H1 (cell line): ENCODE data around the gene TM9SF2. TPM values are rescaled to one million over a fixed set of nuclear protein-coding genes. Genes with fewer than 3 reads are reported as not detected.

Experiments
- CTCF ChIA-PET: fragments of 300-600 bp; sonication (Branson Sonifier 250); formaldehyde crosslinking; loops from one replicate; lab custom pipeline; 2021; ENCODE audit not compliant: partially characterized antibody; lab: Charles Lee
- POLR2A ChIA-PET: fragments of 300-600 bp; sonication (Branson Sonifier 250); formaldehyde crosslinking; loops from one replicate; lab custom pipeline; 2021; ENCODE audit warnings: inconsistent platforms; ENCODE audit not compliant: partially characterized antibody; lab: Charles Lee
- DNase-seq, 2 experiments: peaks; one replicate each; pipeline versions ENCODE4 v3.0.0 to v3.0.0-alpha.2; 2010 to 2022; ENCODE audit warnings: low spot score in 2 of 2, low read depth in 1 of 2, mixed read lengths in 1 of 2
- FAIRE-seq: peaks from 2 replicates; lab custom pipeline; 2011; peaks lifted over from hg19 to GRCh38; lab: Jason Lieb, UNC
- H2AFZ ChIP-seq: 2 replicates; pipeline ENCODE4 v1.8.1; 2012; ENCODE audit warnings: low read length, inconsistent platforms
- H2AK5ac ChIP-seq: 2 replicates; pipeline ENCODE4 v1.6.1; 2013; ENCODE audit warnings: low read depth, low read length
- H2BK120ac ChIP-seq: replicated peaks from 2 replicates; pipeline ENCODE3; 2013; ENCODE audit warnings: low read depth, low read length, inconsistent platforms
- H2BK12ac ChIP-seq: 2 replicates; pipeline ENCODE4 v1.6.1; 2013; ENCODE audit warnings: low read depth, low read length
- H2BK15ac ChIP-seq: 2 replicates; pipeline ENCODE4 v1.6.1; 2013; ENCODE audit warnings: low read length
- H2BK20ac ChIP-seq: 2 replicates; pipeline ENCODE4 v1.6.1; 2013; ENCODE audit warnings: low read length
- H2BK5ac ChIP-seq: 2 replicates; pipeline ENCODE4 v1.6.1; 2013; ENCODE audit warnings: low read depth, low read length
- H3K14ac ChIP-seq: 2 replicates; pipeline ENCODE4 v1.6.1; 2013; ENCODE audit warnings: inconsistent platforms; ENCODE audit not compliant: insufficient read length
- H3K18ac ChIP-seq: 2 replicates; pipeline ENCODE4 v1.6.1; 2013; ENCODE audit warnings: low read length; ENCODE audit errors: extremely low read depth
- H3K23ac ChIP-seq: 2 replicates; pipeline ENCODE4 v1.6.1; 2013; ENCODE audit warnings: inconsistent platforms; ENCODE audit not compliant: insufficient read length
- H3K23me2 ChIP-seq: 2 replicates; pipeline ENCODE4 v1.6.1; 2013; ENCODE audit warnings: low read depth, low read length
- H3K27ac ChIP-seq: 2 replicates; pipeline ENCODE4 v1.6.1; 2011; ENCODE audit warnings: low read depth, low read length, inconsistent platforms
- H3K27me3 ChIP-seq, 4 experiments: replicated peaks in 1 of 4; 1 replicate in 1 of 4; 2 replicates in 3 of 4; pipeline versions ENCODE4 v1.6.1 to v1.8.1; 2011 to 2013; ENCODE audit warnings: low read length in 3 of 4, mild to moderate bottlenecking in 3 of 4, inconsistent platforms in 2 of 4, mixed read lengths in 2 of 4, moderate library complexity in 1 of 4; ENCODE audit not compliant: control insufficient read depth in 3 of 4, insufficient read depth in 3 of 4; ENCODE audit errors: extremely low read depth in 1 of 4
- H3K36me3 ChIP-seq, 4 experiments: 2 replicates each; pipeline versions ENCODE4 v1.6.1 to v1.8.1; 2011 to 2013; ENCODE audit warnings: mild to moderate bottlenecking in 4 of 4, low read length in 3 of 4, moderate library complexity in 2 of 4, control low read depth in 1 of 4, inconsistent platforms in 1 of 4; ENCODE audit not compliant: insufficient read depth in 4 of 4, control insufficient read depth in 2 of 4
- H3K4ac ChIP-seq: replicated peaks from 2 replicates; pipeline ENCODE3; 2013; ENCODE audit warnings: low read length, low read depth, mixed read lengths, inconsistent platforms; ENCODE audit not compliant: insufficient read length
- H3K4me1 ChIP-seq, 4 experiments: replicated peaks in 1 of 4; 1 replicate in 1 of 4; 2 replicates in 3 of 4; pipeline versions ENCODE4 v1.6.1 to v1.8.1; 2011 to 2013; ENCODE audit warnings: low read length in 3 of 4, inconsistent platforms in 2 of 4, mixed read lengths in 1 of 4; ENCODE audit not compliant: insufficient read depth in 4 of 4, control insufficient read depth in 3 of 4
- H3K4me2 ChIP-seq, 2 experiments: 2 replicates each; pipeline versions ENCODE4 v1.6.1 to v1.8.1; 2011 to 2013; ENCODE audit warnings: low read depth in 2 of 2, low read length in 2 of 2, control low read depth in 1 of 2, inconsistent platforms in 1 of 2, mild to moderate bottlenecking in 1 of 2; ENCODE audit not compliant: insufficient read depth in 1 of 2
- H3K4me3 ChIP-seq, 4 experiments: fragments of 200-600, 300-600 bp in 1 of 4; sonication (generic), shearing (Covaris generic), sonication (Bioruptor Twin) in 1 of 4; 2 replicates each; pipeline versions ENCODE4 v1.5.1 to v1.8.1; 2011 to 2016; ENCODE audit warnings: low read length in 4 of 4, low read depth in 3 of 4, control low read depth in 2 of 4, inconsistent platforms in 2 of 4, mild to moderate bottlenecking in 2 of 4, mixed read lengths in 1 of 4, moderate library complexity in 1 of 4; ENCODE audit not compliant: insufficient read depth in 2 of 4; ENCODE audit errors: extremely low read depth in 1 of 4
- H3K56ac ChIP-seq: replicated peaks from 2 replicates; pipeline ENCODE3; 2013; ENCODE audit warnings: low read depth, mild to moderate bottlenecking, mixed read lengths, low read length, inconsistent platforms; ENCODE audit not compliant: insufficient read length
- H3K79me1 ChIP-seq: 2 replicates; pipeline ENCODE4 v1.6.1; 2013; ENCODE audit warnings: low read depth, low read length, control low read depth
- H3K79me2 ChIP-seq, 2 experiments: 2 replicates each; pipeline versions ENCODE4 v1.6.1 to v1.8.1; 2012 to 2013; ENCODE audit warnings: low read length in 2 of 2, mild to moderate bottlenecking in 2 of 2, inconsistent platforms in 1 of 2; ENCODE audit not compliant: insufficient read depth in 2 of 2, control insufficient read depth in 1 of 2
- H3K9ac ChIP-seq, 4 experiments: replicated peaks in 1 of 4; 1 replicate in 1 of 4; 2 replicates in 3 of 4; pipeline versions ENCODE4 v1.6.1 to v1.8.1; 2011 to 2013; ENCODE audit warnings: low read depth in 3 of 4, low read length in 3 of 4, control low read depth in 2 of 4, mild to moderate bottlenecking in 2 of 4, moderate library complexity in 2 of 4, inconsistent platforms in 1 of 4; ENCODE audit errors: extremely low read depth in 1 of 4
- H3K9me3 ChIP-seq, 2 experiments: 2 replicates each; pipeline versions ENCODE4 v1.6.1 to v1.8.1; 2012 to 2013; ENCODE audit warnings: mild to moderate bottlenecking in 2 of 2, moderate library complexity in 2 of 2, control low read depth in 1 of 2, inconsistent platforms in 1 of 2, low read depth in 1 of 2, low read length in 1 of 2, mixed read lengths in 1 of 2; ENCODE audit not compliant: insufficient read depth in 2 of 2
- H4K20me1 ChIP-seq, 2 experiments: replicated peaks in 1 of 2; 2 replicates each; pipeline versions ENCODE3 to v1.8.1; 2011 to 2013; ENCODE audit warnings: inconsistent platforms in 2 of 2, low read length in 2 of 2, mild to moderate bottlenecking in 1 of 2; ENCODE audit not compliant: insufficient read depth in 2 of 2, control insufficient read depth in 1 of 2
- H4K5ac ChIP-seq: 2 replicates; pipeline ENCODE4 v1.6.1; 2013; ENCODE audit warnings: low read length, low read depth, mixed read lengths, inconsistent platforms; ENCODE audit not compliant: insufficient read length
- H4K8ac ChIP-seq: 2 replicates; pipeline ENCODE4 v1.8.0; 2013; ENCODE audit warnings: mild to moderate bottlenecking, moderate library complexity, low read length, inconsistent platforms; ENCODE audit not compliant: insufficient read depth; ENCODE audit errors: extremely low read depth
- H4K91ac ChIP-seq: replicated peaks from 2 replicates; pipeline ENCODE3; 2013; ENCODE audit warnings: low read length, mixed read lengths, inconsistent platforms; ENCODE audit not compliant: insufficient read length
- CBX5 ChIP-seq: fragments of 300-800, 300-1000 bp; sonication (generic); IDR thresholded peaks from 2 replicates; pipeline ENCODE4 v1.7.1; 2016; ENCODE audit warnings: antibody characterized with exemption, low read length, low read depth
- CREB1 ChIP-seq: IDR thresholded peaks from 2 replicates; pipeline ENCODE4 v1.6.1; 2012; ENCODE audit warnings: inconsistent platforms
- KDM4A ChIP-seq: IDR thresholded peaks from one replicate; pipeline ENCODE4 v1.7.1; 2012; ENCODE audit warnings: low read depth, mild to moderate bottlenecking, moderate library complexity, low read length, inconsistent platforms; ENCODE audit not compliant: severe bottlenecking
- KDM5A ChIP-seq: fragments of 200-600 bp; IDR thresholded peaks from 2 replicates; pipeline ENCODE4 v1.7.1; 2012; ENCODE audit warnings: mild to moderate bottlenecking, low read length, inconsistent platforms, mixed read lengths
- MAFK ChIP-seq: IDR thresholded peaks from 2 replicates; pipeline ENCODE4 v1.6.1; 2012; ENCODE audit warnings: low read depth, mild to moderate bottlenecking, improper control_type of control experiment, low read length
- POLR2AphosphoS5 ChIP-seq: IDR thresholded peaks from 2 replicates; pipeline ENCODE4 v1.6.1; 2011; ENCODE audit warnings: low read depth, low read length
- RBBP5 ChIP-seq: IDR thresholded peaks from 2 replicates; pipeline ENCODE4 v1.7.1; 2012; ENCODE audit warnings: low read depth, mild to moderate bottlenecking, inconsistent platforms, low read length, moderate library complexity, borderline replicate concordance
- SIN3A ChIP-seq, 2 experiments: IDR thresholded peaks in 1 of 2; conservative IDR thresholded peaks in 1 of 2; 2 replicates each; pipeline ENCODE4 v1.6.1; 2011 to 2012; ENCODE audit warnings: low read length in 2 of 2, improper control_type of control experiment in 1 of 2, low read depth in 1 of 2, mild to moderate bottlenecking in 1 of 2
- SRF ChIP-seq: IDR thresholded peaks from 2 replicates; pipeline ENCODE4 v1.6.1; 2011; ENCODE audit warnings: mild to moderate bottlenecking, low read depth, low read length, moderate library complexity
- SUZ12 ChIP-seq: fragments of 200-600 bp; sonication (generic); IDR thresholded peaks from 2 replicates; pipeline ENCODE4 v1.6.1; 2012; ENCODE audit warnings: mild to moderate bottlenecking, inconsistent platforms, low read length, moderate library complexity, mixed read lengths
- TAF1 ChIP-seq: IDR thresholded peaks from 2 replicates; pipeline ENCODE4 v1.6.1; 2011; ENCODE audit warnings: mild to moderate bottlenecking, low read depth, low read length
- YY1 ChIP-seq: IDR thresholded peaks from 2 replicates; pipeline ENCODE4 v1.6.1; 2011; ENCODE audit warnings: low read depth, mild to moderate bottlenecking, low read length
- ZNF274 ChIP-seq: IDR thresholded peaks from 2 replicates; pipeline ENCODE4 v1.7.0; 2012; ENCODE audit warnings: low read length, borderline replicate concordance; ENCODE audit errors: extremely low read depth
- WGBS, 2 experiments: shearing (Covaris generic) in 1 of 2; methylation state at CpG; one replicate each; pipeline versions ENCODE4 v1.1.6 to v1.1.7; 2013 to 2015; ENCODE audit warnings: low lambda C conversion rate in 2 of 2, mixed read lengths in 2 of 2, inconsistent platforms in 1 of 2, low coverage in 1 of 2, missing lambda C conversion rate in 1 of 2; ENCODE audit not compliant: insufficient replicate concordance in 2 of 2, insufficient coverage in 1 of 2, insufficient read length in 1 of 2; ENCODE audit errors: extremely low coverage in 1 of 2, missing lambda C conversion rate in 1 of 2; 5-methylcytosine and 5-hydroxymethylcytosine counted together
- polyA plus RNA-seq, 7 experiments: library from polyadenylated mRNA; depleted of rRNA in 3 of 7; stranded (reverse) in 5 of 7; unstranded in 2 of 7; fragments of >200 nt in 5 of 7; fragments of 200-250 nt in 2 of 7; gene quantifications; 1 replicate in 5 of 7; 2 replicates in 1 of 7; 4 replicates in 1 of 7; pipeline versions ENCODE4 v1.2.1 to v1.2.3, GENCODE V29; 2011 to 2013; ENCODE audit warnings: missing spikeins in 2 of 7, mixed read lengths in 2 of 7
- total RNA-seq: library from RNA; stranded (reverse); fragmentation: NEBNext Ultra II Directional; extraction: Animal tissue kit (Norgen Biotek cat#: 25700); gene quantifications from 2 replicates; pipeline ENCODE4 v1.2.1, GENCODE V29; 2021

TM9SF2 gene
- total and polyA plus RNA-seq, 2 of the 8 experiments (the other 6 are each of a cell fraction or from before 2014, with no cell fraction given): 68.0 to 101 TPM

- Histone ChIP-seq H4K5ac (no peak overlapping the region), H3K79me1 (no peaks in the 10 kb centered on the region), H3K36me3 (no peaks in the 10 kb centered on the region), H2BK120ac (no peak overlapping the region), H2AK5ac (no peak overlapping the region), H3K4me2 (no peak overlapping the region), H2BK5ac (no peak overlapping the region), H4K20me1 (no peaks in the 10 kb centered on the region), H4K8ac (no peak overlapping the region), H2BK20ac (no peak overlapping the region), H3K4me1 (peaks cover 0 to 4% (median 0%) of the 10 kb centered on the region in 4 experiments; a peak in 4 of 7 replicates), H3K56ac (no peak overlapping the region), H3K23me2 (no peaks in the 10 kb centered on the region; the same call in 1 of the 2 replicates), H3K23ac (no peak overlapping the region), H2BK15ac (no peak overlapping the region), H3K27me3 (no peaks in the 10 kb centered on the region), H2BK12ac (no peak overlapping the region), H3K18ac (no peak overlapping the region), H3K14ac (no peak overlapping the region), H3K79me2 (no peaks in the 10 kb centered on the region), H3K9me3 (no peaks in the 10 kb centered on the region), H3K27ac (no peak overlapping the region), H4K91ac (no peak overlapping the region), H3K4ac (no peak overlapping the region), H3K4me3 (no peak overlapping the region), H3K9ac (no peak overlapping the region), H2AFZ (peak overlapping the region; percentile 88; the same call in 1 of the 2 replicates)
- POLR2A ChIA-PET: interaction anchor here (1.1 to 1.3 kb wide), 2 partner anchors 16 to 51 kb away, joined by 3 read pairs; no protein-coding TSS in a partner anchor
- 82% methylated on average over 2 of the region's 3 CpGs; no CpG with 5 or more reads in 1 of the 2 experiments for WGBS, 2 experiments
- FAIRE-seq (no peak), DNase-seq (no peak)
- CTCF ChIA-PET: interaction anchor here (0.6 to 1.7 kb wide), 4 partner anchors 8 to 35 kb away, joined by 3 to 7 read pairs (median 4); no protein-coding TSS in a partner anchor
- no peak for TF ChIP-seq KDM4A
- TF ChIP-seq POLR2AphosphoS5: no peak
- TF ChIP-seq YY1: no peak
- no peak for TF ChIP-seq RBBP5
- no peak for TF ChIP-seq SUZ12
- no peak for TF ChIP-seq SIN3A (conservative IDR thresholded peaks at IDR 0.05 in 1 of 2, IDR thresholded peaks at IDR 0.05 in 1 of 2; ENCODE audit: low read depth in 1 of 2, low read length in 2 of 2)
- no peak for TF ChIP-seq CREB1
- TF ChIP-seq SRF: no peak
- no peak for TF ChIP-seq TAF1
- TF ChIP-seq ZNF274: no peak
- no peak for TF ChIP-seq MAFK
- TF ChIP-seq KDM5A: no peak
- TF ChIP-seq CBX5: no peak
These were observed 29.8 kb upstream of the TM9SF2 start for GRCh38 chr13:99471221-99472121.
